GM18499 (cell line): Measurements from ENCODE around the gene SIGLEC10.
"Not testable (repeated sequence)": the region's sequence is repeated elsewhere in the genome, so short reads cannot be mapped to it uniquely, and the experiment has no call there.

Source experiments
- ATAC-seq: cut with Tn5 transposase; IDR thresholded peaks from one replicate; pipeline ENCODE4 v1.9.1; 2021; ENCODE audit warnings: moderate number of reproducible peaks; ENCODE audit not compliant: insufficient read depth, unreplicated experiment

The SIGLEC10 gene

DNA sequence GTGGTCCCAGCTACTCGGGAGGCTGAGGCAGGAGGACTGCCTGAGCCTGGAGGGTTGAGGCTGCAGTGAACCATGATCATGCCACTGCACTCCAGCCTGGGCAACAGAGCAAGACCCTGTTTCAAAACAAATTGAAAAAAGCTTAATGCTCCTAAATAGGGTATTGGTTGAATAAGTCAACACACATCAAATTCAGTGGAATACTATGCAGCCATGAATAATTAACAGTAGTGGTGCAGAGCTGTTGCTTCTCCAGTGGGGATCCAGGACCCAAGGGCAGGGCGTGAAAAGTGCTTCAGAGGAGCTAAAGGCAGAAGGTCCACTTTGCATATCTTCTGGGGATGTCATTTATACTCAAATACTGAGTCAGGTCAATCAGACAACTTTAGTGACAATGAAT lies 22.6 kb upstream of the SIGLEC10 start:
- no peak for ATAC-seq

DNA sequence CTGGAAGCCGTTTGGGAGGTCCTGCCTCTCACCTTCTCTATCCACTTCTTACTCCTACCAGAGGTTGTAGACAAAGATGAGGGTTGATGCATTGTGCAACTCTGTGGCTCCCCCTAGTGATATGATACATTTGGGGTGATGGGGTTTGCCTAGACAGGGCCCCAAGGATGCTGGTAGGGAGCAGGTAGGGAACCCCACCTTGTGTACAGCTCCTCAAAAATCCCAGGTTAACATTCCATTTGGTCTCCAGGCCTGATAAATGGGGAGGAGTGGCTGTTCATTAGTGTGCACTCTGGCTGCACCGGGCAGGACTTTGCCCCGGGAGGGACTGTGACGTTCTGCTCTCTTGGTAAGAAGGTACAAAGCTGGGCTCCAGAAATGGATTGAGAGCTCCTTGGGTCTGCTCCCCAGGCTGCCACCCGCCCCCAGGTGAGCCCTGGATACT lies 21.6 kb upstream of the SIGLEC10 start:
- no peak for ATAC-seq

DNA sequence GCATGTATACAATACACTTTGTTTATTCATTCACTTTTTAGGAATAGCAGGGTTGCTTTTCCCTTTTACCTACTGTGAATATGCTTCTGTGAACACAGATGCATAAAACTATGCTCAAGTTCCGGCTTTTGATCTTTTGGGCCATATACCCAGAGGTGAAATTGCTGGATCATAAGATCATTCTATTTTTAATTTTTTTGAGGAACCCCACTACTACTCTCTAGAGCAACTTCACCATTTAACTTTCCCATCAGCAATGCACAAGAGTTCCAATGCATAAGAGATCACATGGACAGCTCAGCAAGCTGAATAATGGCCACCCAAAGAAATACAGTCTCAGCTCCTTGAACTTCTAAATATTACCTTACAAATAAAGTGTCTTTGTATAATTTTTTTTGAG lies 17.0 kb upstream of the SIGLEC10 start:
- no peak for ATAC-seq

DNA sequence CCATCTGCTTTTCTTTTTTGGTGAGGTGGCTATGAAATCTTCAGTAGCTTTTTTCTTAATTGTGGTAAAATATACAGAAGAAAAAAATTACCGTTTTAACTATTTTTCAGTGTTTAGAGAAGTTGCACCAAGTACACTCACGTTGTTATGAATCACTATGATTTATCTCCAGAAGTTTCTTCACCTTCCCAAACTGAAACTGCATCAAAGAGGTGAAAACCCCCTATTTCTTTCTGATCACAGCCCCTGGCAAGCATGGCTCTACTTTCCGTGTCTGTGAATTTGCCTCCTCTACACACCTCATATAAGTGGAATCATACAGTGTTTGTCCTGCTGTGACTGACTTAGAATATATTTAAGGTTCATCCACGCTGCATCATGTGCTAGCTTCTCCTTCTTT lies 15.6 kb upstream of the SIGLEC10 start:
- ATAC-seq = no peak

DNA sequence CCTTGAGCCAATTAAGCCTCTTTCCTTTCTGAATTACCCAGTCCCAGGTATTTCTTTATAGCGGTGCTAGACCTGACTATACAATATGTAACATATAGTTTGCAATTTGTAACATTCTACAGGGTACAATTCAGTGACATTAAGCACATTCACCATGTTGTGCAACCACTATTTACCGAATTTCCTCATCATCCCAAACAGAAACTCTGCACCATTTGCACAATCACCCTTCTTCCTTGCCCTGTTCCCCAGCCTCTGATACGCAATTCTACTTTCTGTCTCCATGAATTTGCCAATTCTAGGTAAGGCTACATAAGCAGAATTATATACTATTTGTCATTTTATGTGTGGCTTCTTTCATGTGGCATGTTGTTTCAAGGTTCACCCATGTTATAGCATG lies 13.7 kb upstream of the SIGLEC10 start:
- ATAC-seq = no peak

DNA sequence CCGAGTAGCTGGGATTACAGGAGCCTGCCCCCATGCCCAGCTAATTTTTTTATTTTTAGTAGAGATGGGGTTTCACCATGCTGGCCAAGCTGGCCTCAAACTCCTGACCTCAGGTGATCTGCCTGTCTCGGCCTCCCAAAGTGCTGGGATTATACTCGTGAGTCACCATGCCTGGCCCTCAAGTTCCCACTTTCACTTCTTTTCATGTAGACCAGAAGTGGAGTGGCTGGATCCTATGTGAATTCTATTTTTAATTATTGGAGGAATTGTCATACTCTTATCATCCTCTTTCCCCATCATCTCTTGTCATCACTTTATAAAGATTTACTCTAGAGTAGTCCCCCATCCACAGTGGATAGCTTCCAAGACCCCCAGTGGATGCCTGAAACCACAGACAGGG lies 12.8 kb upstream of the SIGLEC10 start:
- ATAC-seq = no peak

DNA sequence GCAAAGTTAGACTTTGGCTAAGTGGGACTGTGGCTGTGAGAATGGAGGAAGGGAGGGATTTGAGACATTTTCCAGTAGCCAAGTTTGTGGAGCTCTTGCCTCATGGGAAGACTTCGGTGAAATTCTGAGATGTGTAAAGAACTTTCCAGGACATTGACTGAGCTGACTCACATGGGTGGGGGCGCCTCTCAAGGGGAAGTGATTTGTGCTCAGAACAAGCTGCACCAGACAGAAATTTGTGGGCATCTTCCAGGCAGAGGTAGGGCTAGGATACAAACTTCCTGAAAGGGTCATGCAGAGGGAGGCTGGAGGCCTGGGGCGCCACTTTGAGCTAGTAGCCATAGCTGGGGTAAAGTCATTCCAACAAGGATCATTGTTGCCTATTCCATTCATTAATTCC lies 9.8 kb upstream of the SIGLEC10 start:
- no peak for ATAC-seq

DNA sequence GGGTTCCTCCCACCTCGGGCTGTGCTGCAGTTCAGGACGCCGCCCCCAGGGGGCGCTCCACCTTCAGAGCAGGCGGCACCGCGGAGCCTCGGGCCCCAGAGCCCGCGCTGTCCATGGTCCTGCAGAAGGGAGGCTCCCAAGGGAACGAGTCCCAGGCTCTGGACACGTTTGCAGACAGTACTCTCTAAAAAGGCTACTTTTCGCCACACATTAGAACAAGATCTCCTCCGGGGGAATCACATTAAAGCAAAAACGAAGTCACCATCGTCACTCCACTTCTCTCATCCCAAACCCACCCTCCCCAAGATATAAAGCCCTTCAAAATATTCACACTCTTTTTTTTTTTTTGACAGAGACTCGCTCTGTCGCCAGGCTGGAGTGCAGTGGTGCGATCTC lies 4.6 kb upstream of the SIGLEC10 start:
- no peak for ATAC-seq

DNA sequence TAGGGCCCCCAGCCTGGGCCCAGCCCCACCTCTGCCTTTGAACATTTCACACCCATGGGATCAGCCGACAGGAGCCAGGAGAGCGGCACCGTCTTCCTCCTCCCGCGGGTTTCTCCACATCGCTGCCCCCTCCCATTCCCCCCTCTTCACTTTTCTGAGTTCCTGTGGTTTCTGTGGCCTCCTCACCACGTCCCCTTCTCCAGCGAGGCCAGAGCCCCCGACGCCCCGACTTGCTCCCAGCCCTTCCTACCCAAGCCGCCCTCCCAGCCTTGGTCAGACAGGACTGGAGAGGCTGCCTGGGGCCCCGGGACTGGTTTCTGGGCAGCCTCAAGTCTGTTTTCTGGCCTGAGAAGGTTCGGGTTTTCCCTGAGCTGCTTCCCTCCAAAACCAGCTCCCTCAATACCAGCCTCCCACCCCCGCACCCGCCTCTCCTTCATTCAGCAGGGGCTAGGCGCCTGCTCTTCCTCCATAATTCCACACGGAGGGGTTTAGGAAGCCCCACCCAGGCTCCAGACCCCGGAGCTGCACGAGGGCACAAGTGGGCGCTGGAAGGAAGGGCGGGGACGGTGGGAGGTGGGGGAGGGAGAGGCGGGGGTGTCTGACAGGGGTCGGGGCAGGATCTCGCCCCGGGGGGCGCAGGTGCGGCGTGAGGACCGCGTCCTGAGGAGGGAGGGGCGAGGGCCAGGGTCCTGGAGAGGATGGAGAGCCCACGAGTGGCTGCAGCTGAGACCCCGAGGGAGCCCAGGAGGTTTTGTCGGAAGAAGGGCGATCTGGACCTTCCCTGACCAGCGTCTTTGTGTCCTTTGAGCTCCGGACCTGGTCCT lies 4.0 kb upstream of the SIGLEC10 start:
- no peak for ATAC-seq

DNA sequence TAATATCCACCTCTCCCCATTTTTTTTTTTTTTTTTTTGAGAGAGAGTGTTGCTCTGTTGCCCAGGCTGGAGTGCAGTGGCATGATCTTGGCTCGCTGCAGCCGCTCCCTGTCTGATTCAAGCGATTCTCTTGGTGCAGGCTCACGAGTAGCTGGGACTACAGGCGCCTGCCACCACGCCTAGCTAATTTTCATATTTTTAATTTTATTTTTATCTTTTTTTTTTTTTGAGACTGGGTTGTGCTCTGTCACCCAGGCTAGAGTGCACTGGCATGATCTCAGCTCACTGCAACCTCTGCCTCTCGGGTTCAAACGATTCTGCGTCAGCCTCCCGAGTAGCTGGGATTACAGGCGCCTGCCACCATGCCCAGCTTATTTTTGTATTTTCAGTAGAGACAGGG lies 3.1 kb upstream of the SIGLEC10 start:
- ATAC-seq = not testable (repeated sequence)

DNA sequence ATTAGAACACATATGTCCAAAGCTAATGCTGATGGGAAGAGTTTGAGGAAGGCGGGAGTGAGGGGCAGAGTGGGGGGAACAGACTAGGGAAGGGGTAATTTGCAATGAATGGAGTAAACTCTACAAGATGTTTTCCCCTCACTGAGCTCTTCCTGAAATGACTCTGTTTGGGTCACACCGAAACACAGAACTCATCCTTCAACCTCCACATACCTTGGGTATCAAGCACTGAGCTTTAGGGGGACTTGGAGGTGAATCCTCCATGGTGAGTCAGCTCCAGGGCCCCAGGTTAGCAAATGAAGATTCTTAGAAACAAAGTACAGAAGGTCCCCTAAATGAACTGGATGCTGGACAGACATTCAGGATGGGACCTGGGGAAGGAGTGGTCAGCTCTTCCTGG lies 1.3 kb upstream of the SIGLEC10 start:
- no peak for ATAC-seq

DNA sequence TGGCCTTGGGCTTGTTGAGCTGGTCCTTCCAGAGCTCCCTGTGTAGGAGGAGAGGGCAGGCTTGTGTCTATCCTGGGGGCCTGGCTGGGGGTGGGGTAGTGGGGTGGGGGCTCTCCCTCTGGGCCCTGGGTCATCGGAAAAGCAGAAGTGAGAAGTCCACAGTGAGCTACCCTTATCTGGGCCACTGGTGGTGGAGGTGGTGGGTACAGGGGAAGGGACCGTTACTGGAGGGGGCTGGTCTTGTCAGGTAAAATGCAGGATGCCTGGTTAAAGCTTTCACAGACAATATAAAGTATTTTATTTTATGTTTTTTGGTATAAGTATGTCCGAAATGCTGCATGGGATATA lies 342 bp upstream of the SIGLEC10 start:
- no peak for ATAC-seq

DNA sequence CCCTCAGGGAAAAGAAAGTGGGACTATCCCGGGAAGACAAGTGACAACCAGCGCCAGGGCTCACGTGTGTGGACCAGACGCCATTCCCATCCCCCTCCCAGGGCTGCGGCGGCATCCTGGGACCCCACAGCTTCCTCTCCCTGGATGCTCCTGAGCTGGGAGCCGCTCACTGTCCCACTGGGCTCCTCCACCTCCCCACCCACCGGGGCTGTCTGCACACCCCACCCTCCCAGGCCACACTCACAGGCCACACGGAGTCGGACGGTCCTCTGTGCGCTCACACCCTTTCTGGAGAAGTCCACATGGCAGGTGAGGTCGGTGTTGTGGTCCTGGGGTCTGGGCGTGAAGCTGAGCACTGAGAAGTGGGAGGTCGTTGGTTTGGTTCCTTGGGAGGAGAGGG lies 1.0 kb downstream of the SIGLEC10 start:
- ATAC-seq = not testable (repeated sequence)

DNA sequence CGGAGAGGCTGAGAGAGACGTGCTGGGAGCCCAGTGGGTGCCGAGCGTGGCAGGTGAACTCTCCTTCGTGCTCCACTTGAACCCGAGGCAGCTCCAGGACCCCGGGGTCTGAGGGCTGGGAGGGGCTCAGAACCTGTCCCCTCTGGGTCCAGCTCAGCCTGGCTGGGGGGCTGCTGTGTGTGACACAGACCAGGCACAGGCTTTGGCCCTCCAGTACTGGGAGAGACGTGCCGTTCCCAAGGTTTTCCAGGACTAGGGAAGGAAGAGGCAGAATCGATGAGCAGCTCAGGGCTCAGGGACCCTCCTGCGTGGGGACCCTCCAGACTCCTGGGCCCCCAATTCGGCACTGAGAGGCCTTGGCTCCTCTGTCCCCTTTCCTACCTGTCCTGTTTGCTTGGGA lies 2.3 kb downstream of the SIGLEC10 start:
- no peak for ATAC-seq

DNA sequence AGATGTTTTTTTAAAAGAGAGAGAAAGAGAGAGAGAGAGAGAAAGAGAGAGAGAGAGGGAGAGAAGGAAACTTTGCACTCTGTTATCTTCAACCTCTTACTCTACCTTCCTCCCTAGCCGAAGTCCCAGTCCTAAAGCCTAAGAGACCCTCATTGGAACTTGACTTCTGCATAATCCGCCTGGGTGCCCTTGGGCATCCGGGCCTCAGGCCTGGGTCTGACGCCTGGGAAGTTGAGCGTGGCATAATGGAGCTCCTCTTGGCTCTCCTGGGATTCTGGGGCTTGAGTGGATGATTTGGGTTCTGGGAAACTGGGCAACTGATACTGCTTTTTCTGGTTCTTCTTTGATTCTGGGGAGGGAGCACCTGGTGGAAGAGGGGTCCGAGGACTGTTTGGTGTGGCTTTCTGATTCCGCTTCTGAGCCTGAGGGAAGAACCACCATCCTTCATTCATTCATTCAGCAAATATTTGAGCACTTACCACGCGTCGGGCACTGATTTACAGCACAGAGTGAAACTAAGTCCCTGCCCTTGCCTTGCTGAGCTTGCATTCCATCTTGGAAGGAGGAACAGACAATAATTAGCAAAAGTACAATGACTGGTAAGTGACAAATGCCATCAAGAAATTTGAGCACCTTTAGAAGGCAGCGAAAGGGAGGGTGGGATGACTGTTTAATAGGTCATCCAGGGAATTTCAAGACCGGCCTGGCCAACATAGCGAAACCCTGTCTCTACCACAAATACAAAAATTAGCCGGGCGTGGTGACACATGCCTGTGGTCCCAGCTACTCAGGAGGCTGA lies 6.3 kb downstream of the SIGLEC10 start:
- no peak for ATAC-seq

DNA sequence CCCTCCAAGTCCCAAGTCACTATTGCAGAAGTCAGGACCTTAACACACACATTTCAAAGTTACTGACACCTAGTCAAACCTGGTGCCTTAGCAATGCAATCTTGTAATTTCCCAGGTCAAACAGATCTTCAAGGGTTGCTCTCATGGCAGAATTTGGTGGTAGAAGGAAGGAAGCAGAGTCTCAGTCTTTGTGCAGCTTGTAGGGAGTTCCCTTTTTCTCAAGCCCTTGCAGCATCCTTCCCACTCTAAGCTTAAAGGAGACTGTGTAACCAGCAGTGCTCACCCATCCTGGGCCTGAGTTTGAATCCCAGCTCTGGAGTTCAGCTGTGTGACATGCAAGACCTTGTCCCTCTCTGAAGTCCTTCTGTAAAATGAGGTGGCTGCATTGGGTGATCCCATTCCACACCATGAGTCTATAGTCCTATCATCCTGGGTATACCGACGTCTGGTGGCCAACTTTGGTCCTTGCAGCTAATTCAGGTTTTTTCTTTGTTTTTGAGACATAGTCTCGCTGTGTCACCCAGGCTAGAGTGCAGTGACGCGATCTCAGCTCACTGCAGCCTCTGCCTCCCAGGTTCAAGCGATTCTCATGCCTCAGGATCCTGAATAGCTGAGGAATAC lies 9.8 kb downstream of the SIGLEC10 start:
- ATAC-seq = no peak

DNA sequence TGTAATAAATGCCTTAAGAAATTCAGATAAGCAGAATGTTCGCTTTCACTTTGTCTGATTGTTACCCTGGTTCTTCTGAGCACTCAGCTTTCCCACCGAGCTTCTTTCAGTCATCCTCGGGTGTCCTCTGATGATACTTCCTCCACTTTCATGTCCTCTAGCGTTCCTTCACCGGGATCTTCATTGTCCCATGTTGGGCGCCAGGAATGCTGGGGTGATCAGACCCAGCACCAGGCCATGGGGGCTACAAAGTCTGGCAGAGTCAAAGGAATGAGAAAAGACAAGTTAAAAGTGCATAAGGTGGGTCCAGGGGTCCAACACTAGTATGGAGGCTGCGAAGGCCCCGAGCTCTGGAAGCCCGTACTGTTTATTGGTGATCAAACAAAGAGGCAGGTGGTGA lies 15.3 kb downstream of the SIGLEC10 start:
- no peak for ATAC-seq

DNA sequence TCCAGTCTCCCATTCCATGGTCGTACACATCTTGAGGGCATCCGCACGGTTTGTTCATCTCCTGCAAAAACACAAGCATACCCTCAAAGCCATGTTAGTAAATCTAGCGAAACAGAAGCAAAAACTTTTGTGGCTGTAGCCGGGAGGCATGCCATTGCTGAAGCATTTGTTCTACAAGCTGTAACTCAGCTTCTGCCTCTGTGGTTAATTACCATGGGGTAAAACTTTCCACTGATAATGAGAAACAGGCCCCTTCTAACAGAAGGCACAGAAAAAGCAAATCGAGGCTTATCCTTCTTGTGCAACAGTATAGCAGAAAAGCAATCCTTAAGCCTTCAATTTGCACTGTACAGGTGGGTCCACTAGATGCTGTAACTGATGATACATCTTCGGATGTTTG lies 17.5 kb downstream of the SIGLEC10 start:
- not testable (repeated sequence) for ATAC-seq

DNA sequence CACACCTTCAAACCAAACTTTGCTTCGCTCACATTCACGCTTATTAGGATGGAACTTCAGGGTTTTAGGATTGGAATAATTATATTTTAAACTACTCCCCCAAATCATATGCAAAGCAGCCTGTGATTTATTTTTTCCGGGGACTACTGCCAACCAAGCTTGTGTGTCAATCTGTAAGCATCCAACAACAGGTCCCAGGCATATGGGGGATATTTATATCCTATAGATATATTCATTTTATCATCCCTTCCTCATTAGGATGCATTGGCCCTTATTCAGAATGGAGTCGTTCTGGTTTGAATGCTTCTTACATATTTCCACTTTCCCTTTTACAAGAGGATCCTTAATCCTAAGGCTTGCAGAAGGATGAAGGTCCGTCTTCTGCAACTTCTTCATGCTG lies 18.2 kb downstream of the SIGLEC10 start:
- ATAC-seq = no peak

DNA sequence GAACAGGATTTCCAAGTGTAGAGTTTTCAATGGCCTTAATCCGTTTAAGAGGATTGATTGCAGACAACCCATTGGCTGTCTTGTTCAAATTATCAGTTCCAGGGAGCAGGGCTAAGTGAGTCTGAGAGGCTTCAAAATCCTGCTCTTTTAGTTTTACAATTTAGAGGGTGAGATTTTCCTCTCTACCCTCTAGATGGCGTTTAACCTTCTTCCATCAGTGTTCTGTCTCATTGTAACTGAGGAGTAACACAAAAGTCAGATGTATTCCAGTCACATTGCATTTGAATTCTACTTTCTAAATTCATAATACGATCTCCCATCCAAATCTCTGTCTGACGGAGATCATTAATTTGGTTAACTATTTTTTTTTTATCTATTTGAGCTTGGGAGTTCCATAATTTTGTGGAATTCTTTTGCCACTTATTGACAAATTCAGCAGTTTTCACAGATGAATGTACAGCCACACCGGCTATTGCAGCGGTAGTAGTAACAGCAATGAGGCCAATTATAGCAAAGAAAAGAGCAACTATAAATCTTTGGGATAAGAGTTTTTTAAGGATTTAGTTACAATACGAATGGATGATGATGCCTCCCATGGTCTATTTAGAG lies 19.2 kb downstream of the SIGLEC10 start:
- no peak for ATAC-seq

DNA sequence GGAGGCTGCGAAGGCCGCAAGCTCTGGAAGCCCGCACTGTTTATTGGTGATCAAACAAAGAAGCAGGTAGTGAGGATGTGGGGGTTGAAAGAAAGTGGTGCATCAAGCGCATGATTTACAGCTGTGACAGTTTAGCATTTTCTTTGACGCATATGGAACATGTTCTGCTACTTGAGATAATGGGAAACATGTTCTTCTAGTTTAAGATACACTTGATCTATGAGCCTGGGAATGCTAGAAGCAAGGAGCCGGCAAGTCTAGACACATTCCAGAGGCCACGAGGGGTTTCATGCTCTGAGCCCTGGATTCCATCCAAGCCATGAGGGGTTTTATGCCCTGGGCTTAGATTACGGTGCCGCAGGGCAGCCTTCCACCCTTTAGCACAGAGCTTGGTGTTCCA lies 20.0 kb downstream of the SIGLEC10 start:
- ATAC-seq = not testable (repeated sequence)
